Measurements from ENCODE around the gene USB1. TPM values are rescaled to one million over a fixed set of nuclear protein-coding genes. Genes with fewer than 3 reads are reported as not detected.

USB1 gene
- total RNA-seq, 1 experiment from 2014 or later, result 18.7 TPM

DNA sequence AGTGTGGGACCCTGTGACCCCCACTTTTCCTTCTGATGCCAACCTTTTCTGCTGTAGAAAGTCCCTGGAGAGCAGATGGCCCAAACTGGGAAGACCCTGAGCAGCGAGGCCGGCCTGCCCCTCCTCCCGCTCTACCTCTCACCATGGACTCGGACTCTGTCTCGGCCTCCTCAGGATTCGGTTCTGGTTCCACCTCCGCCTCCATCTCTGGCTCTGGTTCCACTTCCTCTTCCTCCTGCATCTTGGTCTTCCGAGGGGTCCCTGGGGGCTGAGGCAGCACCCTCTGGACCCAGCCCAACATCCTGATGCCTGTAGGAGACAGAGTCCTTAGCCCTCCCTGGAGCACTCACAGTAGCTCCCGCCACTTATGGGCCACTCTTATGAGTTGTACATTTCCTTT lies 34.2 kb upstream of the USB1 start:
- H3K27ac ChIP-seq (ENCODE audit: low read length), result no peak overlapping the region
- no peak overlapping the region for H2AFZ ChIP-seq (ENCODE audit: low read length)
- CTCF ChIA-PET, result no interaction called here

DNA sequence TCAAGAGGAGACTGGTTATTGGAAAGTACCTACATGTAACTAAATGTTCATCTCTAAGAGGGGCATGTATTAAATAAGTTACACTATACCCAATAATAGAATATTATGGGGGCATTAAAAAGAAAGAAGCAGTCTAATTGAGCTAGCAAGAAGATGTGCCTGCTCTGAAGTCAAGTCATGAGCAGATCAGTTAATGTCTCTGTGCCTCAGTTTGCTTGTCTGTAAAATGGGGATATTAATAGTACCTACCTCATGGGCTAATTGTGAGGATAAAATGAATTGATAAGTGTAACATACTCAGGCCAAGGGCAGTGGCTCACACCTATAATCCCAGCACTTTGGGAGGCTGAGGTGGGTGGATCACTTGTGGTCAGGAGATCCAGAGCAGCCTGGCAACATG lies 33.3 kb upstream of the USB1 start:
- Histone ChIP-seq H3F3A (ENCODE audit: low read length, unreplicated experiment) (no peaks in the 10 kb centered on the region), H3K27ac (ENCODE audit: low read length) (no peak overlapping the region), H3K9me3 (ENCODE audit: low read length) (no peaks in the 10 kb centered on the region), H3K4me1 (ENCODE audit: insufficient read depth, low read length) (no peaks in the 10 kb centered on the region), H3K4me3 (ENCODE audit: low read length) (no peak overlapping the region), H3K36me3 (ENCODE audit: low read depth, low read length) (no peaks in the 10 kb centered on the region), H3K27me3 (ENCODE audit: low read length) (0 out of 2 replicates have a peak, but pooled peaks cover 5% of the 10 kb centered on the region), H3K9ac (ENCODE audit: low read length) (no peak overlapping the region), H3K9me2 (replicated peaks; ENCODE audit: low read length) (no peaks in the 10 kb centered on the region), H3K4me2 (ENCODE audit: low read length) (no peak overlapping the region), H4K20me1 (ENCODE audit: low read length) (no peaks in the 10 kb centered on the region), H2AFZ (ENCODE audit: low read length) (no peak overlapping the region), H3K79me2 (ENCODE audit: low read length) (no peaks in the 10 kb centered on the region)
- POLR2A ChIA-PET (ENCODE audit: unreplicated experiment), result no interaction called here
- TF ChIP-seq, protein P1, sequence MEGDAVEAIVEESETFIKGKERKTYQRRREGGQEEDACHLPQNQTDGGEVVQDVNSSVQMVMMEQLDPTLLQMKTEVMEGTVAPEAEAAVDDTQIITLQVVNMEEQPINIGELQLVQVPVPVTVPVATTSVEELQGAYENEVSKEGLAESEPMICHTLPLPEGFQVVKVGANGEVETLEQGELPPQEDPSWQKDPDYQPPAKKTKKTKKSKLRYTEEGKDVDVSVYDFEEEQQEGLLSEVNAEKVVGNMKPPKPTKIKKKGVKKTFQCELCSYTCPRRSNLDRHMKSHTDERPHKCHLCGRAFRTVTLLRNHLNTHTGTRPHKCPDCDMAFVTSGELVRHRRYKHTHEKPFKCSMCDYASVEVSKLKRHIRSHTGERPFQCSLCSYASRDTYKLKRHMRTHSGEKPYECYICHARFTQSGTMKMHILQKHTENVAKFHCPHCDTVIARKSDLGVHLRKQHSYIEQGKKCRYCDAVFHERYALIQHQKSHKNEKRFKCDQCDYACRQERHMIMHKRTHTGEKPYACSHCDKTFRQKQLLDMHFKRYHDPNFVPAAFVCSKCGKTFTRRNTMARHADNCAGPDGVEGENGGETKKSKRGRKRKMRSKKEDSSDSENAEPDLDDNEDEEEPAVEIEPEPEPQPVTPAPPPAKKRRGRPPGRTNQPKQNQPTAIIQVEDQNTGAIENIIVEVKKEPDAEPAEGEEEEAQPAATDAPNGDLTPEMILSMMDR (conservative IDR thresholded peaks at IDR 0.05; ENCODE audit: low read depth, low read length), result no peak
- TF ChIP-seq EZH2 (IDR thresholded peaks at IDR 0.05; ENCODE audit: low read length, unreplicated experiment) (no peak), EZH2phosphoT487 (IDR thresholded peaks at IDR 0.05; ENCODE audit: borderline replicate concordance, low read length) (no peak)
- CTCF ChIA-PET, result interaction anchor here (0.6 kb wide), 1 partner anchor 315 kb away, joined by 5 read pairs; no protein-coding TSS in a partner anchor
- no TSS peak for BruUV-seq (replicated peaks)
- ATAC-seq, result no peak
- no peak for DNase-seq
- intact Hi-C loops (cut with micrococcal nuclease), result no loop called here

More for the DNA sequence above, 34.2 kb upstream of the USB1 start:
- Histone ChIP-seq H3F3A (ENCODE audit: low read length, unreplicated experiment) (no peaks in the 10 kb centered on the region), H3K9ac (ENCODE audit: low read length) (no peak overlapping the region), H3K79me2 (ENCODE audit: low read length) (no peaks in the 10 kb centered on the region), H3K4me2 (ENCODE audit: low read length) (no peak overlapping the region), H4K20me1 (ENCODE audit: low read length) (no peaks in the 10 kb centered on the region), H3K9me2 (replicated peaks; ENCODE audit: low read length) (no peaks in the 10 kb centered on the region), H3K4me3 (ENCODE audit: low read length) (no peak overlapping the region), H3K27me3 (ENCODE audit: low read length) (0 out of 2 replicates have a peak, but pooled peaks cover 5% of the 10 kb centered on the region), H3K4me1 (ENCODE audit: insufficient read depth, low read length) (no peaks in the 10 kb centered on the region), H3K9me3 (ENCODE audit: low read length) (no peaks in the 10 kb centered on the region), H3K36me3 (ENCODE audit: low read depth, low read length) (no peaks in the 10 kb centered on the region)
- ATAC-seq, result no peak
- POLR2A ChIA-PET (ENCODE audit: unreplicated experiment), result no interaction called here
- TF ChIP-seq EZH2 (IDR thresholded peaks at IDR 0.05; ENCODE audit: low read length, unreplicated experiment) (no peak), EZH2phosphoT487 (IDR thresholded peaks at IDR 0.05; ENCODE audit: borderline replicate concordance, low read length) (no peak)
- TF ChIP-seq, protein P1 (conservative IDR thresholded peaks at IDR 0.05; ENCODE audit: low read depth, low read length), result no peak
- DNase-seq, result no peak
- BruUV-seq (replicated peaks), result no TSS peak
- intact Hi-C loops (cut with micrococcal nuclease), result no loop called here

DNA sequence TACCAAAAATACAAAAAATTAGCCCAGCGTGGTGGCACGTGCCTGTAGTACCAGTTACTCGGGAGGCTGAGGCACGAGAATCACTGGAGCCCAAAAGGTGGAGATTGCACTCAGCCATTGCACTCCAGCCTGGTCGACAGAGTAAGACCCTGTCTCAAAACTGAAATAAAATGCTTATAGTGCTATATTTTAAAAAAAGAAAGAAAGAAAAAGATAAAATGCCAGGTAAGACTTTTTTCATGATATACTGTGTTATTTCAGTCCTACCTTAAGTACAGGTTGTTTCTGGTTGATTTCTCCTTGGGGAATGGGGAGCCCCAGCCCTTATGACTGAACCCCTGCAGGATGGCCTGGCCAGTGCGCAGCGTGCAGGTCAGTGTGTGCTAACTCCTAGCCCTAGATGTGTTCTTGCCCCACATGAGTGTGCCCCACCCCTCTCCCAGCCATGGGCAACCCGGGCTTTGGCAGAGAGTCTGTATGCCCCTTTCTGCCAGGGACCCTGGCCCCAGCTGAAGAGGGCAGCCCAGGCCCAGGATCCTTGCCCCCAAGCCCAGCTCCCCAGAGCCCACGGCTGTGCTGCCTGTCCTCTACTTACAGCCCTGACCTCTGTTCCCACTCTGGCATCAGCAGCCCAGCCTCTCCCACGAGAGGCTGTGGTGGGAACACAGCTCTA lies 31.6 kb upstream of the USB1 start:
- POLR2A ChIA-PET (ENCODE audit: unreplicated experiment), result no interaction called here

More for the DNA sequence above, 31.6 kb upstream of the USB1 start:
- Histone ChIP-seq H3K36me3 (ENCODE audit: low read depth, low read length) (no peaks in the 10 kb centered on the region), H3K9me2 (replicated peaks; ENCODE audit: low read length) (no peaks in the 10 kb centered on the region), H3K9ac (ENCODE audit: low read length) (no peak overlapping the region), H3F3A (ENCODE audit: low read length, unreplicated experiment) (no peaks in the 10 kb centered on the region), H2AFZ (ENCODE audit: low read length) (no peak overlapping the region), H3K4me3 (ENCODE audit: low read length) (no peak overlapping the region), H3K27ac (ENCODE audit: low read length) (no peak overlapping the region), H3K4me1 (ENCODE audit: insufficient read depth, low read length) (no peaks in the 10 kb centered on the region), H3K79me2 (ENCODE audit: low read length) (no peaks in the 10 kb centered on the region), H3K27me3 (ENCODE audit: low read length) (0 out of 2 replicates have a peak, but pooled peaks cover 5% of the 10 kb centered on the region), H3K9me3 (ENCODE audit: low read length) (no peaks in the 10 kb centered on the region), H4K20me1 (ENCODE audit: low read length) (no peaks in the 10 kb centered on the region), H3K4me2 (ENCODE audit: low read length) (no peak overlapping the region)
- BruUV-seq (replicated peaks), result no TSS peak
- CTCF ChIA-PET, result no interaction called here
- DNase-seq (no peak), ATAC-seq (no peak)
- TF ChIP-seq EZH2 (IDR thresholded peaks at IDR 0.05; ENCODE audit: low read length, unreplicated experiment) (no peak), EZH2phosphoT487 (IDR thresholded peaks at IDR 0.05; ENCODE audit: borderline replicate concordance, low read length) (no peak)
- TF ChIP-seq, protein P1 (conservative IDR thresholded peaks at IDR 0.05; ENCODE audit: low read depth, low read length), result no peak
- intact Hi-C loops (cut with micrococcal nuclease), result no loop called here
